ENCODE data around the gene PPP1R9B.

The PPP1R9B gene

GRCh38 chr17:50155115-50155819 lies 4.8 kb upstream of the PPP1R9B start:
- DNase-seq (ENCODE audit: low spot score): peak; percentile 46

DNA sequence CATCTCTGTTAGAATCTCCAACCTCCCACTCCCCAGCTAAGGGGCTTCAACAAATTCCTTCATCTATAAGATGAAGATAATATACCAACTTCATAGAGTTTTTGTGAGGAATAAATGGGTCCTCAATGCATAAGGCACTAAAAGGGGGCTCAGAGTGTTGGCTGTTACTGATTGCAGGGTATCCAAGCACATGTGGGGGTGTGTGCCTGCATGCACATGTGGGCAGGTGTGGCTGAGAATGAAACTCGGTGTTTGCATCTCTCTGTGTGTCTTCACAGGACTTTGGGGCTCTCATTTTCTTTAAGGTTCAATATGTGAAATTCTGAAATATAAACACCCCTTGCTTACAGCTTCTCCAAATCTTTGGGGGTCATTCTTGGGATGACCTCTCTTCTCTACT lies 4.1 kb upstream of the PPP1R9B start:
- DNase-seq (ENCODE audit: low spot score): peak; percentile 42

DNA sequence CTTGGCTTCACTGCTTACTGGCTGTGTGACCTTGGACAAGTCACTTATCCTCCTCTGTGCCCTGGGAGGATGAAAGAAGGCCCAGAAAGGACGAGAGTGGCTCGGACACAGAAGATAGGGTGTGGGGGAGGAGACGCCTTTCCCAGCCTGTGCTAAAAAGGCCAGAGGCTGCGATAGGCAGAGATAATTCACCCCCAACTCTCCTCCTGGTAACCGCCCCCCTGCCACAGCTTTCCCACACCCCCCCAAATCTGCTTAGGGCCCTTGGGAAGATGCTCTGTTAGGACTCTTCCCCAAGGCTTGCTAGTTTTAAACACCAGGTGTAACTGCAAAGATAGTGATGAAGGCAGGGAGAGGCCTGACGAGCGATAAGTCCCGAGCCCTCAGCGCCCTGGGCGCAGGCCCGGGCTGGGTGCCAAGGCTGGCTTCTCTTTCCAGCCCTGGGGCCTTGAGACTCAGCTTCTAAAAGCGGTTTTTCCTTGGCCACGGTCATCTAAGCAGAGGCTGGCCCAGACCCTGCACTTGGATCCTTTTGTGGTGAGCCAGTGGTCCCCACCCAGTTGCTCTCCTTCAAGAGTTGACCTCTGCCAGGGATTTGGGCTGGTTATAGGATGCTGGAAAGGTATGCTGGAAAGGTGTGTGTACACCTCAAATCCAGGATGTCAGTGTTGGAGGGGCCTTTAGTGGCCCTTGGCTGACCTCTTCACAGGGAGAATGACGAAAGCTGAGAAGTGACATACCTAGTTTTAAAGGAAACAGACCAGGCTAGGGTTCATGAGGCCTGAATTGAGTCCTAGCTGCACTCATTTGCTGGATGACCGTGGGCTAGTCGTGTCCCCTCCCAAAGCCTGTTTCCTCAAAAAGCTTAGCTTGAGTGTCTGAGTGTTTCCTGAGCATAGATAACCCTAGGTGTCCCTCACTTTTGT lies 3.4 kb upstream of the PPP1R9B start:
- peak; percentile 94 for DNase-seq (ENCODE audit: low spot score)

GRCh38 chr17:50152736-50153135 lies 2.3 kb upstream of the PPP1R9B start:
- peak; percentile 31 for DNase-seq (ENCODE audit: low spot score)

- DNase-seq (ENCODE audit: low spot score): peak; percentile 70
Measured at GRCh38 chr17:50151937-50152547, 1.6 kb upstream of the PPP1R9B start.

GRCh38 chr17:50151041-50151936 lies 812 bp upstream of the PPP1R9B start:
- DNase-seq (ENCODE audit: low spot score): peak; percentile 87

DNA sequence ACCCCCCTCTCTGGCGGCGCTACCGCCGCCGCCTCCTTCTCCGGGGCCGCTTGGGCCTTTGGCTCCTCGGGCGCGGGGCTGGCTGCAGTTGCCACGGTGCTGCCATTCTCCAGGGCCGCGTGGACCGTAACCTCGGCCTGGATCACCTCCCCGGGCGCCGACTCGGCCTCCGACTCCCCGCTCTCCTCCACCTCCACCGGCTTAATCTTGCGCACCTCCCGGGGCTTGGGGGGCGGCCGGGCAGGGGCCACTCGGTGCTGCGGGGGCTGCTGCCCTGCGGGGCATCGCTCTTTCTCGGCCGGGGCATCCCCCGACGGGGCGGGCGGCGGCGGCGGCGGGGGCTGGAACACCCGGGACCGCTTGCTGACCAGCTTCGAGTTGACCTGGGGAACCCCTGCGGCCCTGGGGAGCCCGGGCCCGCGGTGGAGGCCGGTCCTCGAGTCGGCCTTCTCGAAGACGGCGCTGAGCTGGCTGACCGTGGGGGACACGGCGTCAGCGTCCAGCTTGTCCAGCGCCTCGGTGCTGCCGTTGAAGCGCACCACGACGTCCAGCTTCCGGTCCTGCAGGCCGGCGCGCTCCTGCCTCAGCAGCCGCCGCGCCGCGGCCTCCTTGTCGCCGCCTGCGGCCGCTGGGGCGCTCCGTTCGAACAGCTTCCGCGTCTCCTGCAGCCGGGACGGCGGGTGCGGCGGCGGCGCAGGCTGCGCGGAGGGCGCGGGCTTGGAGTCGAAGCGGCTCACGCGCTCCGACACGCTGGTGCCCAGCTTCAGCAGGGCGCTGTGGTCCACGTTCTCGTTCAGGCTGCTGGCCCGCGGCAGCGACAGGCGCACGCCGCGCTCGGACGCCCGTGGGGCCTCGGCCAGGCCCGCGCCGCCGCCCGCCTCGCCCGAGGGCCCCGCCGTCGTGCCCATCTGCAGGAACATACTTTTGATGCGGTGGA lies 792 bp downstream of the PPP1R9B start:
- peak; percentile 70 for DNase-seq (ENCODE audit: low spot score)

GRCh38 chr17:50149091-50149416 lies 1.4 kb downstream of the PPP1R9B start:
- no peak for DNase-seq (ENCODE audit: low spot score)

- peak; percentile 55 for DNase-seq (ENCODE audit: low spot score)
Measured at GRCh38 chr17:50148226-50149090, 2.0 kb downstream of the PPP1R9B start.

DNA sequence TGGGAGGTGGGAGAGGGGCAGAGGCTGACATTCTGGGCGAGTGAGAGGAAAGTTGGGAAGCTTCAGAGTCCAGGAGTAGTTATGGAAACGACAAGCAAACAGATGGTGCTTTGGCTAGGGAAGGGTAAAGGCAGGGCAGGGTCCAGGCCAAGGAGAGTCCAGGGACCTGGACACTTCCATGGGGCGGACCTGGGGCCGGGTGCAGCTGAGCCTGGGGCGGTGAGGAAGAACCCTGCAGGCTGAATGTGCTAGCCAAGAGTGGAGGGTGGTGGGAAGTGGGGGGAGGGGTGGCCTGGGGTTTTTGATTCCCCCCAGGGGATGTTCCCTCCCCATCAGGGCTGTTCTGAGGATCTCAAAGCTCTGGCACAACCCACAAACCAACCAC lies 2.6 kb downstream of the PPP1R9B start:
- DNase-seq (ENCODE audit: low spot score): no peak

GRCh38 chr17:50146927-50147665 lies 3.4 kb downstream of the PPP1R9B start:
- peak; percentile 20 for DNase-seq (ENCODE audit: low spot score)

DNA sequence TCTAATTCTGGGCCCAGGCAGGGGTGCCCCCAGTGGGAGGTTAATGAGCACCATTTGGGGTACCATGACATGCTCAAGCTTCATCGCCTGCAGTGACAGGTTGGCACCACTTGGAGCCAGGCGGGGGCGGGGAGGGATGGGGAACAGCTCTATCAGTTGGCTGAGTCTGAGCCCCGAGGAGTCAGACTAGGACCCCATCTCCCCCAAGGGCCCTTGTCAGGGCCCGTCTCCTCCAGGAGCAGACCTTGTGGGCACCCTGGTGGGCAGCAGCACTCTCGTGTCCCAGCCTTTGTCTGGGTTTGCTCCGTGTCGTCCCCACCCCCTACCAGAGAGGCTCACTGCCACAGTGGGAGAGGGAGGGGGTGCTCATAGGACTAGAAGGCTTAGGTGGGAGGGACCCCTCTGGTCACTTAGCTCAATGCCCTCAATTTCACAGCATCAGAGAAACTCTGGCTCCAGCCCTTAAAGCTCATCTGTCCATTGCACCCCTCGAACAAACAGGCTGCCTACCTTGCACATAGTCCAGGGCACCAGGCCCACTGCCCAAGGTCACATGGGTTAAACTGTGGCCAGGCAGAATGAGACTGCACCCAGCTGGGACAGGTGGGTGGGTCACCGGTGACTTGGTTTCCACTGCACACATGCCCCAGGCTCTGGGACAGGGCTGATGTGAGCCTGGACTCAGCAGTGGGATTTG lies 4.1 kb downstream of the PPP1R9B start:
- DNase-seq (ENCODE audit: low spot score): peak; percentile 28

- DNase-seq (ENCODE audit: low spot score): no peak
Measured at GRCh38 chr17:50145532-50146229, 4.8 kb downstream of the PPP1R9B start.

DNA sequence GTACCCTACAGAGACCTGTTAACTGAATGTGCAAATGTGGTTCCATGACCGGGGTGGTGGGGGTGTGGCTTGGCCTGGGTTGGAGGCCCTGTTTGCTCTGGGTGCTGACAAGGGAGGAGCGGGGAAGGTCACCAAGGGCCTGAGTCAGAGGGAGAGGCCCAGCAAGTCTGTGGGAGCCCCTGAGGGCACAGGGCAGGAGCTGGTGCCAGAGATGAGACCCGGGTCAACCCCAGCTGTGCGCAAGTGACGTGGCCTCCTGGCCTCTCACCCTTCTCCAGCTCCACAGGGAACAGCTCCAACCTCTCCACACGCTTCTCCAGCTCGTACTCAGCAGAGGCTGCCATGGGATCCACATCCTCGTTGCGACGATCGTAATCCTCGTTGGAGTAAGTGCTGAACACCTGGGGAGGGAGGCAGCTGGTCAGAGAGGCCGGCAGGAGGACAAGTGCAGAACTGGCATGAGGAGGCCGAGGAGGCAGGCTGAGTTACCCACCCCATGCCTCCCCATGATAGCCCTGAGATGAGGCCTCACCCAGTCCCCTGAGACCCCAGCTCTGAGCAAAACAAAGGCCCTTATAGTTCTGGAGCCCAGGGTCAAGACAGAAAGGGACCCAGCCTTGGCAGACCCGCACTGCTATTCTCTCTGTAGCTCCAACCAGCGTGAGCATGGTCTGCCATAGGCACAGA lies 5.5 kb downstream of the PPP1R9B start:
- no peak for DNase-seq (ENCODE audit: low spot score)

DNA sequence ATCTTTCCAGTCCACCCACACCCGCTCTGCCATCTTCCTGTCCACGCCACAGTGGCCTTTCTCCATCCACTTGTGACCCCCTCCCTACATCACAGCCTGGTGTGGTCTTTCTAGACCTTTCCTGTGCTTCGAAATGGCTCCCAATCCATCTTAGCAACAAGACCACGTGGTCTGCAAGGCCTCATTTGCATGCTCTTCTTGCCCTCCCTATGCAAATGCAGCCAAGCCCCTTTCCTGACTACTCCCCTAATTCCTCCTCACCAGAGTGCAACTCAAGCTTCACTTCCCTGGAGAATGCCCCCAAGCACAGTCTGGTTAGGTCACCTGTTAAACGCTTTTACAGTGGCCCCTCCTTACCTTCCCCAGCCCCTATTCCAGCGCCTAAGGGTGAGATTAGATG lies 6.1 kb downstream of the PPP1R9B start:
- no peak for DNase-seq (ENCODE audit: low spot score)

- no peak for DNase-seq (ENCODE audit: low spot score)
Measured at GRCh38 chr17:50143461-50144176, 6.9 kb downstream of the PPP1R9B start.

- DNase-seq (ENCODE audit: low spot score): no peak
Measured at GRCh38 chr17:50141745-50142110, 8.7 kb downstream of the PPP1R9B start.
